ENCODE results near the gene CCN6.
"Not testable (repeated sequence)": the region's sequence is repeated elsewhere in the genome, so short reads cannot be mapped to it uniquely, and the experiment has no call there.

The CCN6 gene

DNA sequence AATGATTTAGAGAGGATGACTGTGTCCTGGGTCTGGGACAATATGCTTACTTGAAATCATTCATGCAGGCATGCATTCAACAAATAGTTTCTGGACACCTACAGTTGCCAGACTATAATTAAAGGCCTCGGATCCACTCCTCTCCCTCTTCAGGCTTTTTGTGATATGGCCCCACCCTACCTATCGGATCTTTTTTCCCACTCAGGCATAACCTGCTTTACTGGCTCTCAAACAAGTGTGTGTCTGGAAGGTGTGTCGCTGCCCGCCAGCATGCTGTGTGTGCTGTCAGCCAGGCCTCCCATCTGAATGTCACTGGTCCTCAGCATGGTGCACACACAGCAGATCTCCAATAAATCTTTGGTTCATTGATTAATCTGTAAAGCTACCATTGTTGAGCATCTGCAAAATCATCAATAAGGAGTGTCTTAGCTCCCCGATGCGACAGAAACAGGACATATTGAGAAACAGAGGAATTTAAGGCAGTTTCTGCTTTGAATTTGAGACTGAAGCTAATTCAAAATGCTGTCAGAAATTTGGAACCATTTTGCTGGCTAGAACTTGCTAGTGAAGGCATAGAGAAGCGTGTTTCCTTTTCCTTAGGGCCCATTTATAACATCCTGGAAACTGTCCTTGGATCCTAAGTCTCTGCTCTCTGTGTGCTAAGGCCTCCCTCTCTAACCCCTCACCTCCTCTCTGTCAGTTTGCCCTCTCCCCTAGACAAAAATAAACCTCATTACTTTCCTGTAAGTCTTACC is 23.5 kb upstream of the CCN6 start:
- DNase-seq: no peak

GRCh38 chr6:112030961-112031660 is 22.8 kb upstream of the CCN6 start:
- no peak for DNase-seq

DNA sequence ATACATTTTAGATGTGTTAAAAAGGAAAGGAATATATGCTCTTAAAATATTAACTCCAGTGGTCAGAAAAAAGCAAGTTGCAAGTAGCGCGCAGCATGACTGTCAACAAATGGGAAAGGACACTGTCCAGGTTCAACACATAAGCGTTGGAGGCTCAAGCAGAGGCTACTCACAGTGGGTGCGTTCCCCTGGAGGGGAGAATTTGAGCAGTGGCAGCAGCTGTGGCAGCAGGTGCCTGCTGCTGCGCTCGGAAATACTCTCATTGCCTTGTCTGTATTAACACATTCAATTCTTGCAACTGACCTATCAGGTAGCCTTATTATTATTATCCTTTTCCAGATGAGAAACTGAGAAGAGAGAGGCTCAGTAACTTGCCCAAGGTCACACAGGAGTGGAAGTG is 21.9 kb upstream of the CCN6 start:
- no peak for DNase-seq

GRCh38 chr6:112032728-112033127 is 21.2 kb upstream of the CCN6 start:
- no peak for DNase-seq

DNA sequence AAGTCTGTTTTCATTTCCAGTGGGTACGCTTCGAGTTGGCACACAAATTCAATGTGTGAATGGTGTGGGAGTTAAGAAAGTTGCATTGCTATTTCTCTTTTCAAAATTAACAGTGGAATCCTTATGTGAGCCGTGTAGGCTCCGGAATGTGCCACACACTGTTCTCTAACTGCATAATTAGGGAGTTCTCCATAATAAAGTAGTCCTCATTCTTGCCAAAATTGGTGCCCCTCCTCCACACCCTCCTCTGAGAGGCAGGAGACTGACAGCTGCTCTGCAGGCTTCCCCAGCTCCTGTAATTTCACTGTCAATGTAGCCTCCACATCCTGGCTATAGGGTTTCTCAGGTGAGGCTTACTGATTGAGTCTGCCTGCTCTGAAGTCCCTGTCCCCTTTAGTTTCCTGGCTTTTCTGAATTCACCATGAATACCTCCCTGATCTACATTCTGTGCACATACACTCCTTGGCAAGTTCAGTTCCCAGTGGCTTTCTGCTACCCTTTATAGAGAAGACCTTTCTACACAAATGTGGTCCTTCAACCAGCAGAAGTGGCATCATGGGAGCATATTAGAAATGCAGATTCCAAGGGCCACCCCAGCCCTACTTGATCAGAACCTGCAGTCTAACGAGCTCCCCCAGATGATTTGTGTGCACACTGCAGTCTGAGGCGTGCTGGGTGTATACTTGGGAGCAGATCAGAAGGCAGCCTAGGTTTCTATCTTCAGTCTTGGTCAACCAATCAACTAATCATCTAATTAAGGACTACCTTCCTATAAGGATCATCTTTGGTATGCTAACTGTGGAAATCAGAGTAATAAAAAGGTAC is 19.9 kb upstream of the CCN6 start:
- DNase-seq: no peak

DNA sequence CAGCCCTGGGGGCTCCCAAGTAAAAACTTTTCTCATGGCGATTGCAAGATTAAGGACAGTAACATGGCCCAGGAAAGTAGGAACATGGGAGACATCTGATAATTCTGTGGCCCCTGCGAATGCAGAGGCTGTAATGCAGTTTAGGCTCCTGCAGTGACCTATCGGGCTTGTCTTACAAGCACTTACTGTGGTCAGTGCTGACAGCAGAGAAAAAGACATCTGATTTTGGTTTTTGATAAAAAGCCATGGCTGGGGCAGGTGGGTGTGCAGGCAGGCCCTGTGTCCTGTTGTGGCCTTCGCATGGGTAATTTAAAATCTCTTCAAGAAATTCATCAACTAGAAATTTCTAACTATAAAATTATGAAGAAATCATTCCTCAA is 19.3 kb upstream of the CCN6 start:
- DNase-seq: no peak

- no peak for DNase-seq
These were observed 17.7 kb upstream of the CCN6 start for GRCh38 chr6:112036088-112036637.

- no peak for DNase-seq
These were observed 16.1 kb upstream of the CCN6 start for GRCh38 chr6:112037783-112038216.

DNA sequence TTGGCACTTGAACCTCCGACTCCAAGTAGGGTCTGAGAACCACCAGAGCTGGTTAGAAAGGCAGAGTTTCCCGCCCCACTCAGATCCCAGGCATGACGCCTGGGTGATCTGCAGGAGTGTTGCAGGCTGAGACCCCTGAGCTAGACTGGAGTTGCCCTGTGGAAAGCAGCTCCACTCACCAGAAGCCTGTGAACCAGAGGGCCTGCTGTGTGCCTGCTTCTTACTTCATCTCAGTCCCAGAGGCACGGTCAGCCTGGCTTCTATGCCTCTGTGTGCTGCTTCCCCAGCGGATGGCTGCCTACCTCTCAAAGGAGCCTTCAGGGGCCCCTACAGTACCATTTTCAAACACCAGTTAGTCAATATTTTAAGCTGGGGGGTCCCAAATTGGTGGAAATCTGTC is 15.6 kb upstream of the CCN6 start:
- no peak for DNase-seq

DNA sequence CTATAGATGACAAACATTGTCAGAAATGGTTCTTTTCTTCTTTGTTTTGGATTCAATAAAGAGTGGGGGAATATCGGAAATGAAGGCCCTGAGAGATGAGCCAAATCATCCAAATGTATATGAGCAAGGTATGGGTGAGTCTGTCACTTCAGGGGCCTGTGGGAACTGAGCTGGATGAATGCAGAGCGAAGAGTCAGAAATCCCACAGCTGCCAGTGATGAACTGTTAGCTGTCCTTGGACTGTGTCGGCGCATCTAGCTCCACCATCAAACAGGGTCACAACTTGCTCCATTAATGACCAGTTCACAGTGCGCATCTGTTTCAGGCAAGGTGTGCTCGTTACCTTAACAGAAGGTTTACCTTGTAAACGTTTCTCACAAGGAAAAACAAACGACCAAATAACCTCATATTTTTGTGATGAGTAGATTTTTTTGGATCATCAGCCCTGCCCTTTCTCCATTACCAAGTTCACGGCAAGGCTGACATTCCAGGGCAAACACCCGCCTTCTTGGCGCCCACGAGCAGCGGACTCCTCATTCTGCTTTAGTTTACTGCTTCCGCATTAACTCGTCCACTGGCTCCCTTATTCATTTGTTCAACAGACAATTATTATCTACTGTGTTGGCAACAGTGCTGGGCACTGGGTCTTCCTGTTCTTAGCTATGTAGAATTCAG is 15.0 kb upstream of the CCN6 start:
- DNase-seq: no peak

- no peak for DNase-seq
These were observed 14.5 kb upstream of the CCN6 start for GRCh38 chr6:112039431-112039770.

- no peak for DNase-seq
These were observed 12.9 kb upstream of the CCN6 start for GRCh38 chr6:112040956-112041355.

- no peak for DNase-seq
These were observed 12.4 kb upstream of the CCN6 start for GRCh38 chr6:112041535-112041934.

DNA sequence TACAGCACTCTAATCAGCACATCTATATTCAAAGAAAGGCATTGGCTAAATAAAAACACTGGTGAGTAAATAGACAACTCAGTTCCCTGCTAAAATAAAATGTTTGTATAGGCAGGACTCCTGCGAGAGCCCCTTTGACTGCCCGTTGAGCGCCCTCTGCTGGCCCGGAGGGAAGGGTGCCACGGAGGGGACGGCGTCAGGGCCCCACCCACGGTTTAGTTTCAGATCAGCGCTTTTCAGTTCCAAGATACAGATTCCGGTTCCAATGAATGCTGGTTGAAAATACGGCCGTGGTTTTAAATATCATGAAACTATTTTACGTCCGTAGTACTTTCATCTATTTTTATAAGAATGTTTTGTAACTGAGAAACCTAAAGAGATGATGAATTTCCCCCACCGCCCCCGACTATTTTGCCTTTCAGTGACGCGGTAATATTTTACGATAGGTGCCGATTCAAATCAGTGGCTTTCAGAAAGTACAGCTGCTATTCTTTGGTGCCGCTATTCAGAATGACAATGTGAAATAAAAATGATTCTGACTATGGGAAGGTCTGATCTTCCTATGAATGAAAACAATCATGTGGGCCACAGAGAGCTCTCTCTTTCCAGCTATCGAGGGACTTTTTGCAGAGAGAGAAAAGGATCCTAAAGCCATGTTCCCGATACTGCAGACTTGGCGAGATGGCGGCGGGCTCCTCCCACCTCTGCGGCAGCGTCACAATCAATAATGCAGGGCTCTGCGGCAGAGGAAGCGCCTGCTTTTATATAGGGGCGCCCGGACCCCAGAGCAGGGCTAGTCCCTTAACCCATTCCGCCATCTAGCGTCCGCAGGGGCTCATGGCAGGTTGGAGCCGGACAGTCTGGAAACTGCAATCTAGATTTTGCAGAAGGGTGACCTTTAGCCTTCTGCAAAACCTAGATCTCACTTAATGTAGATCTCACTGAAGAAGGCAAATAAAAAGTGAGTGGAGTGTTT is 10.6 kb upstream of the CCN6 start:
- peak; percentile 86 for DNase-seq

DNA sequence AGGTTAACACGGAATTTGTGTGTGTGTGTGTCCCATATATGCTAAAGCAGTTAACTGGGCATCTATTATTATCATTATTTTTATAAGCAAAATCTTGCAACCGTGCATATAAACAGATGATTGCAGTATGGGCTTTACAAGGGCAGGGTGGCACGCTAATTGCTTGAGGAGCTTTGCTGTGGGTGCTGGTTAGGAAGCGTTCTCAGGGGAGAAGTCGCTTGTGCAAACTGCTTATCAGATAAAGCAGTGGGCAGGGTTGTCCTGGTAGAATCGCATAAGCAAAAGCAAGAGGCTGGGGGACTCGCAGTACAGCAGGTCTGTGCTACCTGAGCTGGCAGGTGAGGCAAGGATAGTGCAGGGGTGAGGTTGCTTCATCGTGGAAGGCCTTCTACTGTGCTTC is 9.7 kb upstream of the CCN6 start:
- DNase-seq: no peak

GRCh38 chr6:112044856-112045255 is 9.0 kb upstream of the CCN6 start:
- no peak for DNase-seq

DNA sequence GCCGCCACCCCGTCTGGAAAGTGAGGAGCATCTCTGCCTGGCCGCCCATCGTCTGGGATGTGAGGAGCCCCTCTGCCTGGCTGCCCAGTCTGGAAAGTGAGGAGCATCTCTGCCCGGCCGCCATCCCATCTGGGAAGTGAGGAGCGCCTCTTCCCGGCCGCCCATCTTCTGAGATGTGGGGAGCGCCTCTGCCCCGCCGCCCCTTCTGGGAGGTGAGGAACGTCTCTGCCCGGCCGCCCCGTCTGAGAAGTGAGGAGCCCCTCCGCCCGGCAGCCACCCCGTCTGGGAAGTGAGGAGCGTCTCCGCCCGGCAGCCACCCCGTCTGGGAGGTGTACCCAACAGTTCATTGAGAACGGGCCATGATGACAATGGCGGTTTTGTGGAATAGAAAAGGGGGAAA is 6.4 kb upstream of the CCN6 start:
- not testable (repeated sequence) for DNase-seq

- DNase-seq: no peak
These were observed 4.7 kb upstream of the CCN6 start for GRCh38 chr6:112049026-112049799.

DNA sequence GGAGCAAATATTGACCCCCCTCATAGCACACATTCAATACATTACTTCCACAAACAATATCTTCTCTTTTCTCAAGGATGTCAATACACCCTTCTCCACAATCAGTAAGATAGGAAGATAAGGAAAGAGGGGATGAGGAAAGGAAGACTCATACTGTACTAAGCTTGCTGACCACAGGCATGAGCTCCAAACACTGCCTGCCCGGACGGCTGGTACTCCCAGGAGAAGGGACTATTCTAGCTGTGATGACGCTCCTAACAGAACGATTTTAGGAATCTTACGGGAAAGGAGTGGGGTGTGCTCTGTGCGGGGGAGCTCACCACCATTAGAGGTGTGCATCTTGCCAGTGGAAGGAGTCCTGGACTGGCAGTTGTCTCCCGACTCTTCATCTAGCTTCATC is 3.9 kb upstream of the CCN6 start:
- DNase-seq: no peak

- no peak for DNase-seq
These were observed 3.5 kb upstream of the CCN6 start for GRCh38 chr6:112050429-112050828.

GRCh38 chr6:112051251-112051740 is 2.6 kb upstream of the CCN6 start:
- not testable (repeated sequence) for DNase-seq
